GM18870 (cell line): Measurements from ENCODE around the gene PDLIM4.

Experiments used
- ATAC-seq: cut with Tn5 transposase; IDR thresholded peaks from one replicate; pipeline ENCODE4 v1.9.1; 2021; ENCODE audit warnings: moderate library complexity; ENCODE audit not compliant: unreplicated experiment

The PDLIM4 gene

GRCh38 chr5:132266031-132266835 is 8.7 kb downstream of the PDLIM4 start:
- no peak for ATAC-seq

GRCh38 chr5:132266836-132267160 is 9.3 kb downstream of the PDLIM4 start:
- no peak for ATAC-seq

GRCh38 chr5:132267166-132267739 is 9.8 kb downstream of the PDLIM4 start:
- ATAC-seq = no peak

GRCh38 chr5:132267931-132268768 is 10.7 kb downstream of the PDLIM4 start:
- ATAC-seq = no peak

- peak; percentile 72 for ATAC-seq
These were observed 11.5 kb downstream of the PDLIM4 start for GRCh38 chr5:132268769-132269551.

GRCh38 chr5:132269635-132270334 is 12.3 kb downstream of the PDLIM4 start:
- no peak for ATAC-seq

GRCh38 chr5:132270335-132270665 is 12.8 kb downstream of the PDLIM4 start:
- no peak for ATAC-seq

- no peak for ATAC-seq
These were observed 13.2 kb downstream of the PDLIM4 start for GRCh38 chr5:132270706-132271105.

- no peak for ATAC-seq
These were observed 14.1 kb downstream of the PDLIM4 start for GRCh38 chr5:132271251-132272246.

GRCh38 chr5:132272311-132273210 is 15.1 kb downstream of the PDLIM4 start:
- no peak for ATAC-seq

- ATAC-seq = no peak
These were observed 16.1 kb downstream of the PDLIM4 start for GRCh38 chr5:132273631-132274030.

GRCh38 chr5:132274050-132274792 is 16.7 kb downstream of the PDLIM4 start:
- no peak for ATAC-seq

GRCh38 chr5:132275367-132276220 is 18.1 kb downstream of the PDLIM4 start:
- ATAC-seq = no peak

- no peak for ATAC-seq
These were observed 19.8 kb downstream of the PDLIM4 start for GRCh38 chr5:132277256-132277655.

GRCh38 chr5:132277971-132278853 is 20.7 kb downstream of the PDLIM4 start:
- ATAC-seq = no peak

- no peak for ATAC-seq
These were observed 22.3 kb downstream of the PDLIM4 start for GRCh38 chr5:132279801-132280200.
